Hematopoietic multipotent progenitor cell (in vitro differentiated cells): ENCODE results near the gene MYO1H. TPM values are rescaled to one million over a fixed set of nuclear protein-coding genes. Genes with fewer than 3 reads are reported as not detected.

Source experiments
- DNase-seq, 3 donors: peaks; one replicate each; pipeline ENCODE4 v3.0.0-alpha.2; 2011 to 2015; ENCODE audit warnings: low read depth in 2 of 3, low spot score in 2 of 3
- total RNA-seq: library from RNA; depleted of rRNA; stranded (reverse); fragments of >200 nt; gene quantifications from one replicate; pipeline ENCODE4 v1.2.3, GENCODE V29; 2012

MYO1H gene
- total RNA-seq, 1 donor: not detected

DNA sequence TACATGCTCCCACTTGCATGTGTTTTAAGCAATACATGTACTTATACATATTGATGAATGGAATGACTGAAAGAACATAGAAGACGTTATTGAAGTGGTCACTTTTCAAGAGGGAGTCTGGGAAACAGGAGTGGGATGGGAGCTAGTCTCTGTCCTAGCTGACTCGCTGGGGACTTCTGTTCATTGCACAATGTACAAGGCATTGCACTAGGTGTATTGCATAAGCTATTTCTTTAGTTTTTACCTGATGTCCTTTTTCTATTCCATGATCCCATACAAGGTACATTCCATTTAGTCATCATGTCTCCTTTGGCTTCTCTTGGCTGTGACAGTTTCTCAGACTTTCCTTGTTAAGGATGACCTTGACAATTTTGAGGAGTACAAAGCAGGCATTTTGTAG is 4.0 kb upstream of the MYO1H start:
- no peak for DNase-seq

GRCh38 chr12:109345428-109345827 is 2.3 kb upstream of the MYO1H start:
- no peak for DNase-seq

DNA sequence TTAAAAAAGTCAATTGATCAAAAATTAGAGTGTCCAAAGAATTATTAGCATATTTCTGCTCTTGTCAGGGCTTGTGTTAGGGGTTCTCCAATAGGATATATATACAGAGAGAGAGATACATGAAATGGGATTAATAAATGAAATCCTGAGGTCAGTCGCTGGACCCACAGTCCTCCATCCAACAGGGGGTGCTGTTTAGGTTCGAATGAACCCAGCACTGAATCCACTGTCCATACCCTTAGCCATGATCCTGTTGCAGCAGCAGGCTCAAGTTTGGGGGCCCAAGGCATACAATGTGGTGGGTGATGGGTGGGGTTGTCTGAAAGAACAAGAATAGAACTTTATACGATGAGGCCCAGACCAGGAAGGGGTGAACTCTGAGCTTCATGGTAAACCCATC is 780 bp upstream of the MYO1H start:
- DNase-seq: peak in 1 of 3 donors; percentile 4

DNA sequence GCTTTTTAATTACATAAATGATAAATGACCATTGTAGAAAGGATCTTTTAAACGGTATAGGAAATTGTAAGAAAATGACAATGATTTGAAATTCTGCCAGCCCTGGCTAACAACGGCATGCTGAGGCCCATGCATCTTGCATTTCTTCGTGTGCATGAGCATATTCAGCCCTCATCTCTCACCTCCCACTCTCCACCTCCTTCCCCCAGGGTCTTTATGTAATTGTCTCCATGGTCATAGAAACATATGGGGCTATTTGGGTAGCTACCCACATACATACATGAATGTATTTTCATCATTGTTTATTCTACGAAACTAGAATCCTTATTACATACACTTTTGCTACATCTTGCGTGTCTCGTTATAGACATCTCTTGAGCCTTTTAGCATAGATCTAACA is 4.5 kb downstream of the MYO1H start:
- DNase-seq: no peak

DNA sequence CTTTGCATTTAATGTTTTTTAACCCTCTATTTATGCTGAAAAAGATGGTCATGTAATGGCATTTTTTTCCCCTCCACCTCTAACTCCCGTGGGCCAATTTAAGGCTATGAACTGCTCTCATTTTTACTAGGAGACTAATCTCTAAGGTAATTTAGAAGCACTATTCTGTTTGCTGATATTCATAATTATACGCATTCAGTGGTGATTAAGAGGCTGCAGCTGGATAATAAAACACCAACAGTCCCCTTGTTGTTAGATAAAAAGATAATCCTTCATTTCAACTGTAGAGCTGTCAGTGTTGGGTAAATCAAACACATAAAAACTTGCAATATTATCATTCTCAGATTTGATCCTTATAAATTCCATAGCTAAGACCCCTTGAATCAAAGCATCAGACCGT is 8.9 kb downstream of the MYO1H start:
- no peak for DNase-seq

- DNase-seq: no peak
Observed at GRCh38 chr12:109357032-109357431, 9.3 kb downstream of the MYO1H start.

DNA sequence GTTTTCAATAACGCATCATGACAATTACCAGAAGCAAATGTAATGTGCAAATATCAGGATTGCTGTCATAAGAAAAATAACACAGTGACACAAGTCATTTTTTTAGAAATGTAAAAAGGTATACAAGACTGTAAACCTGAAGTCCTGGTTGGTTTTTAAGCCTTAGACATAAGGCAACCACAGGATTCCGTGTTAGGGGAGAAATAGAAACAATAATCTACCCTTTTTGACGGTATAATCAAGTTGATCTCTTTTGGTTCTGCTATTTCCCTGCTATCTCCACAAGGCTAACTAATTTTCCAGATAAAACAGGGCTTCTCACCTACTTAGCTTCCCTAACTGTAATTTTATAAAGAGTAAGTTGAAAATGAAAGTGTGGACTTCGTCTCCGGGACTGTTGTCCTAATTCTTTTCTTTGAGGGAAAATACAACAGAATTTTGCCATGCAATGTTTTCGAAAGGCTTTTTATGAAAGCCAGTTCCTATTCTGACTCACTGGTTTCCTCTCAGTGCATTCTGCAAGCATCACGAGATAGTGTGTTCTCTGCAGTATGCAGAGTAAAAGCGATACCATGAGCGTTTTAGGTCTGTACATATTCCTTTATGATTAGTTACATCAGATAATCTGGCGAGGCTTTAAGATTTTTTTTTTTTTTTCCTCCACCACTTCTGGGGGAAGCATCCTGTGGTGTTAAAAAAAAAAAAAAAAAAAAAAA is 10.6 kb downstream of the MYO1H start:
- peak in 2 of 3 donors; percentile 27 to 37 for DNase-seq

DNA sequence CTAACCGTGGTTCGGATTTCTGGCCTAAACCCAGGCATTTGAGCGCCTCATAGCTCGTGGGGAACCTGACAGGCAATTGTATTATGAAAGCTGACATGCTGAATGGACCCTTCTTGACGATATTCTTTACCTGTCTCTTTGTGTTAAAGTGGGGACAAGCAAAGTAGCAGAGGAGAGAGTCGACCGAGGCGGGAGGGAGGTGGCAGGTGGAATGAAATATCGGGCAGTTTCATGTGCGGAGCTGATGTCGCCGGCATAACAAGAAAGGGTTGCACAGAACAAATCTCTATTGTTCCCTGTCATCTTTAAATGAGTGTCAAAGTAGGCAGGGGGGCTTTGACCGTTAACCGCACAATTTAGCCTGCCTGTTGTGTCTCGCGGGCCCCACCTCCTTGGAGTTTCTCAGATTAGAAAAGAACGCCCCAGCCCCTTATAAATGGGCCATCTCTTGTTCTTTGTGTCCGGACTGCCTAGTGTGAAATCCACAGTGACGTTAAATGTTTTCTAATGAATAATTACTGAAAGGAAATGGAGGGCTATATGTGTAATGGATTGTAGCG is 11.5 kb downstream of the MYO1H start:
- DNase-seq: no peak

DNA sequence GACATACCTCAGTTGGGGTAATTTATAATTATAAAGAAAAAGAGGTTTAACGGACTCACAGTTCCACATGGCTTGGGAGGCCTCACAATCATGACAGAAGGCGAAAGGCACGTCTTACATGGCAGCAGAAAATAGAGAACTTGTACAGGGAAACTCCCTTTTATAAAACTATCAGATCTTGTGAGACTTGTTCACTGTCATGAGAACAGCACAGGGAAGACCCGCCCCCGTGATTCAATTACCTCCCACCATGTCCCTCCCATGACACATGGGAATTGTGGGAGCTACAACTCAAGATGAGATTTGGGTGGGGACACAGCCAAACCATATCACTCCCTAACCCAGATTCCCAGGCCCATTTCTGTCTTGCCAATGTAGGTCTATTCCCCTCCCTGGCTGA is 22.1 kb downstream of the MYO1H start:
- DNase-seq: no peak

- no peak for DNase-seq
Observed at GRCh38 chr12:109377139-109377685, 29.5 kb downstream of the MYO1H start.

GRCh38 chr12:109378569-109378968 is 30.9 kb downstream of the MYO1H start:
- peak in 2 of 3 donors; percentile 13 to 61 for DNase-seq

DNA sequence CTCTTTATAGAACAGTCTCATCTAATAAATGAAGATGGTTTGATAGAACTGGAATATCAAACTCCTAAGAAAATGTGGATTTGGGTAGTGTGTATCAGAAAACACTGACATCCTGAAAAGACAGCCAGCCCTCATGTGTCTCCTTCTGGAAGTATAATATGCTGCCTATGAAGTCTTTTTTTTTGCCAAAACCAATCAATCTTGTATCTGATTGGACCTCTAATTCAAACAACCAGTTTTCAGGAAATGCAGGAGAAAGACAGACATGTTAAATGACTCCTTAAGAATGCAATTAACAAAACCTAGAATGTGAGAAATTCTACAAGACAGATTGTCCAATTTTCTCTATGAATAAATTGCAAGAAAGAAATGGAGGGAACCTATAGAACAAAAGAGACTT is 34.3 kb downstream of the MYO1H start:
- DNase-seq: no peak

DNA sequence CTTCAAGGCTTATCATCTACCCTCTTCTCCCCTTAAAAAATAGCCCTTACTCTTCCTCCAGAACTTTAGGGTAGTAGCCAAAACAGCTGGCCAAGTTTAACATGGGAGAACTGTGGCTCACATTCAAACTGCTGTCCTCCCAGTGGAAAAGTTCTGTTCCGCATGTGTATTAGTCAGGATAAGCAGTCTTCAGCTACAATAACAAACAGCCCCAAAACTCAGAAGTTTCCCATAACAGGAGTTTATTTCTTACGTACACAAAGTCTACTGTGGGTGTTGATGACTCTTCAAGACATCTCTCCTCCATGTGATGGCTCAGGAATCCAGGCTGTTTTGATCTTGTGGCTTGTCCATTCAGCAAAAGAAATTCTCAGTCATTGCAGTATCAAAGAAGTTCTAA is 35.5 kb downstream of the MYO1H start:
- no peak for DNase-seq

GRCh38 chr12:109385339-109386058 is 37.8 kb downstream of the MYO1H start:
- DNase-seq: peak in 2 of 3 donors; percentile 30 to 71

GRCh38 chr12:109386059-109386433 is 38.3 kb downstream of the MYO1H start:
- DNase-seq: no peak

DNA sequence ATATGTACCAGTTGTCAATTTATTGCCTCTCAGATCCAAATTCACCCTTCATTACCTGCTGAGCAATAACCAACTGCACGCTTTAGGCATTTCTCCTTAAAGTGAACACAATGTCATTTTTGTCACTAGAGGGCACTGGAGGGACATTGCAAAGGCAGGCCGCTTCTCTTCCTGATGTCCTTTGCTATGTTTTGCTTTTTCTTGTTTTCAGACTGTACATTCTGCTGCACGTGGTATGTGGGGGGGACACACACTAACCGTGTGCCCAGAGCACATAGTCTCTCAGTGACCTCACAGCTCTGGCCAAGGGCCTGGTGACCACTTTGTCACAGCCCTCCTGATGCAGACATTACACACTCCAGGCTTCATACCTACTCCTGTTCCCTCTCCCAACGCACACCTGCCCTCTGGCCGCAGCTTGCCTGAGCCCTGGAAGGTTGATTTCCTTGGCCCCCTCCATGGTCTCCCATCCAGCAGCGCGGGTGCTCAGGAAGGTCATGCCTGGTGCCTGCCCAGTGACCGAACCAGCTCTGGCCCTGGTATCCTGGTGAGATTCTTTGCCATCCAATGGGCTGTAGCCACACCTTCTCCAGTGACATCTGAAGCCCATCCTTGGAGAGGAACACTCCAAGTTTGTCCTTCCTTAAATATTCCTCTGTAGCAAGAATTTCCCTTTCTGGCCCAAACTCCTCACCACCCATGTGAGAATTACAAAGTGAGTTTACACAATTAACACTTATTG is 39.9 kb downstream of the MYO1H start:
- DNase-seq: peak in 2 of 3 donors; percentile 36 to 61

- no peak for DNase-seq
Observed at GRCh38 chr12:109388167-109388563, 40.5 kb downstream of the MYO1H start.

GRCh38 chr12:109389146-109389545 is 41.4 kb downstream of the MYO1H start:
- DNase-seq: no peak

- DNase-seq: peak; percentile 18 to 71 (median 43)
Observed at GRCh38 chr12:109393437-109394345, 46.0 kb downstream of the MYO1H start.

DNA sequence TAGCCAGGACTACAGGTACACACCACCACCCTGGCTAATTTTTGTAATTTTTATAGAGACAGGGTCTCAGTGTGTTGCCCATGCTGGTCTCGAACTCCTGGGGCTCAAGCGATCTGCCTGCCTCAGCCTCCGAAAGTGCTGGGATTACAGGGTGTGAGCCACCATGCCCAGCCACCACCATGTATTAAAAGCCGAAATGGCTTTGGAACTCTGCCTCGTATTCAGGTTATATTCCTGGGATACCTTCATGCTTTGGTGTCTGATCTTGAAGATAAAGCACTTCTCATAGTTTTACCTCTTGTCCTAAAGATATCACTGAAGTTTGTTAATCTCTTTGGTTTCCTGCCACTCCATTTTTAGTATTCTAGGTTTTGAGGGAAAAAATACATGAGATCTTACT is 47.2 kb downstream of the MYO1H start:
- no peak for DNase-seq
